ENCODE measurements around the gene MAP3K7. TPM values are rescaled to one million over a fixed set of nuclear protein-coding genes. Genes with fewer than 3 reads are reported as not detected.

MAP3K7 gene
- total RNA-seq, 1 donor from 2014 or later: 27.2 TPM

DNA sequence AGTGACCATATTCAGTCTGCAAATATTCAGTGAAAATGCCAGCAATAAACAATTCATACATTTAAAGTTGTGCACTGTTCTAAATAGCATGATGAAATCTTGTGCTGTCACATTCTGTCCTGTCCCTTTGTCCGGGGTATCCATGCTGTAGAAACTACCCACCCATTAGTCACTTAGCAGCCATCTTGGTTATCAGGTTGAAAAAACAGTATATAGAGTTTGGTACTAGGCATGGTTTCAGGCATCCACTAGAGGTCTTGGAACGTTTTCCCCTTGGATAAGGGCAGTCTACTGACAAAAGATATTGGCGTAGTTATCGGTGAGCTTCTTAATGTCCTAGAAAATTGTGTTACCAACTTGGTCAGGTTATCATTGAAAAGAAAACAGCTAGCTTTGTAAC, 12.3 kb upstream of the MAP3K7 start:
- intact Hi-C loops (cut with micrococcal nuclease): no loop called here
- CTCF ChIA-PET: no interaction called here
- POLR2A ChIA-PET: no interaction called here
- DNase-seq: no peak
- no peak overlapping the region for H3K27ac Mint-ChIP-seq
- ATAC-seq (ENCODE audit: low read depth): no peak
- no peak overlapping the region for H3K4me3 Mint-ChIP-seq
- TF ChIP-seq CTCF (IDR thresholded peaks at IDR 0.05): no peak
- H3K9me3 Mint-ChIP-seq: no peaks in the 10 kb centered on the region
- no peaks in the 10 kb centered on the region for H3K36me3 Mint-ChIP-seq (ENCODE audit: low read depth)
- peaks cover 34% of the 10 kb centered on the region for H3K27me3 Mint-ChIP-seq
- no peaks in the 10 kb centered on the region for H3K4me1 Mint-ChIP-seq

- Mint-ChIP-seq H3K36me3 (ENCODE audit: low read depth) (no peaks in the 10 kb centered on the region), H3K27ac (no peak overlapping the region), H3K4me1 (no peaks in the 10 kb centered on the region), H3K27me3 (peaks cover 35% of the 10 kb centered on the region), H3K9me3 (no peaks in the 10 kb centered on the region), H3K4me3 (no peak overlapping the region)
- DNase-seq (no peak), ATAC-seq (ENCODE audit: low read depth) (no peak)
- intact Hi-C loops (cut with micrococcal nuclease): no loop called here
- CTCF ChIA-PET: no interaction called here
- POLR2A ChIA-PET: no interaction called here
- no peak for TF ChIP-seq CTCF (IDR thresholded peaks at IDR 0.05)
These were observed 11.5 kb upstream of the MAP3K7 start for GRCh38 chr6:90598192-90598951.

GRCh38 chr6:90596967-90597539, 10.2 kb upstream of the MAP3K7 start:
- Mint-ChIP-seq H3K4me1 (no peaks in the 10 kb centered on the region), H3K27me3 (peaks cover 30% of the 10 kb centered on the region), H3K27ac (no peak overlapping the region), H3K9me3 (no peaks in the 10 kb centered on the region), H3K4me3 (no peak overlapping the region), H3K36me3 (ENCODE audit: low read depth) (no peaks in the 10 kb centered on the region)
- DNase-seq: no peak
- TF ChIP-seq CTCF (IDR thresholded peaks at IDR 0.05): no peak
- intact Hi-C loops (cut with micrococcal nuclease): no loop called here
- ATAC-seq (ENCODE audit: low read depth): no peak
- CTCF ChIA-PET: no interaction called here
- POLR2A ChIA-PET: no interaction called here

- Mint-ChIP-seq H3K27ac (no peak overlapping the region), H3K27me3 (peaks cover 37% of the 10 kb centered on the region), H3K4me1 (no peaks in the 10 kb centered on the region), H3K36me3 (ENCODE audit: low read depth) (no peaks in the 10 kb centered on the region), H3K4me3 (no peak overlapping the region), H3K9me3 (no peaks in the 10 kb centered on the region)
- CTCF ChIA-PET: no interaction called here
- intact Hi-C loops (cut with micrococcal nuclease): no loop called here
- TF ChIP-seq CTCF (IDR thresholded peaks at IDR 0.05): no peak
- DNase-seq (no peak), ATAC-seq (ENCODE audit: low read depth) (no peak)
- POLR2A ChIA-PET: no interaction called here
These were observed 9.0 kb upstream of the MAP3K7 start for GRCh38 chr6:90595854-90596253.

GRCh38 chr6:90586546-90586835, 381 bp downstream of the MAP3K7 start:
- Mint-ChIP-seq H3K4me1 (peaks cover 44% of the 10 kb centered on the region), H3K27me3 (peaks cover 2% of the 10 kb centered on the region), H3K27ac (peak overlapping the region; percentile 99), H3K4me3 (peak overlapping the region; percentile 94), H3K9me3 (no peaks in the 10 kb centered on the region), H3K36me3 (ENCODE audit: low read depth) (peaks cover 7% of the 10 kb centered on the region)
- ATAC-seq (ENCODE audit: low read depth) (peak; percentile 23), DNase-seq (no peak)
- intact Hi-C loops (cut with micrococcal nuclease): loop anchor here (2.0 to 10.0 kb wide), 5 partner anchors 289 to 1504 kb away; partner anchors contain the start of genes BACH2, LYRM2, PNRC1 and RRAGD
- no peak for TF ChIP-seq CTCF (IDR thresholded peaks at IDR 0.05)
- ChIA-PET POLR2A (interaction anchor here (0.5 to 0.7 kb wide), 2 partner anchors 194 to 290 kb away, joined by 3 to 7 read pairs; no protein-coding TSS in a partner anchor), CTCF (no interaction called here)
